Measurements from ENCODE around the gene APEX1. TPM values are rescaled to one million over a fixed set of nuclear protein-coding genes. Genes with fewer than 3 reads are reported as not detected.
A peak's percentile ranks its signal among the peaks of the same experiment; 100 is the strongest.
"Not testable (repeated sequence)": the region's sequence is repeated elsewhere in the genome, so short reads cannot be mapped to it uniquely, and the experiment has no call there.

The APEX1 gene
- total and polyA plus RNA-seq, 3 experiments from 2014 or later = 117 to 248 (median 242) TPM

GRCh38 chr14:20494935-20495766 is 40.1 kb downstream of the APEX1 start:
- DNase-seq = no peak
- no peaks in the 10 kb centered on the region for H3K9me3 Mint-ChIP-seq
- no peak overlapping the region for H3K4me3 ChIP-seq (ENCODE audit: low read length)
- H3K27ac ChIP-seq (ENCODE audit: low read depth, low read length) = no peak overlapping the region
- H3K27me3 Mint-ChIP-seq = peaks cover 0 to 1% of the 10 kb centered on the region in 2 donors
- POLR2A ChIA-PET = no interaction called here
- H3K27me3 ChIP-seq (ENCODE audit: insufficient read depth, low read length, poor library complexity, severe bottlenecking) = no peaks in the 10 kb centered on the region
- CTCF ChIA-PET = no interaction called here
- peaks cover 27% of the 10 kb centered on the region for H3K4me1 ChIP-seq (ENCODE audit: insufficient read depth, low read length)
- peaks cover 22 to 39% (median 28%) of the 10 kb centered on the region in 3 donors for H3K4me1 Mint-ChIP-seq
- no peak overlapping the region for H3K4me3 Mint-ChIP-seq
- H3K36me3 ChIP-seq (ENCODE audit: insufficient read depth, low read length) = no peaks in the 10 kb centered on the region
- no peaks in the 10 kb centered on the region for H3K9me3 ChIP-seq (ENCODE audit: low read length)
- H3K27ac Mint-ChIP-seq = peak overlapping the region in 1 of 8 donors; percentile 29
- H3K36me3 Mint-ChIP-seq = no peaks in the 10 kb centered on the region

GRCh38 chr14:20498622-20499021 is 43.6 kb downstream of the APEX1 start:
- Histone ChIP-seq H3K4me1 (ENCODE audit: insufficient read depth, low read length) (peaks cover 2% of the 10 kb centered on the region), H3K36me3 (ENCODE audit: insufficient read depth, low read length) (no peaks in the 10 kb centered on the region), H3K4me3 (ENCODE audit: low read length) (no peak overlapping the region), H3K27ac (ENCODE audit: low read depth, low read length) (no peak overlapping the region), H3K27me3 (ENCODE audit: insufficient read depth, low read length, poor library complexity, severe bottlenecking) (no peaks in the 10 kb centered on the region), H3K9me3 (ENCODE audit: low read length) (no peaks in the 10 kb centered on the region)
- peaks cover 3 to 12% (median 11%) of the 10 kb centered on the region in 3 donors for H3K4me1 Mint-ChIP-seq
- H3K9me3 Mint-ChIP-seq = no peaks in the 10 kb centered on the region
- DNase-seq = no peak
- H3K4me3 Mint-ChIP-seq = no peak overlapping the region
- no peaks in the 10 kb centered on the region for H3K36me3 Mint-ChIP-seq
- peaks cover 1 to 3% of the 10 kb centered on the region in 2 donors for H3K27me3 Mint-ChIP-seq
- CTCF ChIA-PET = no interaction called here
- POLR2A ChIA-PET = no interaction called here
- H3K27ac Mint-ChIP-seq = no peak overlapping the region

GRCh38 chr14:20499108-20499507 is 44.1 kb downstream of the APEX1 start:
- Mint-ChIP-seq H3K27me3 (peaks cover 1 to 4% of the 10 kb centered on the region in 2 donors), H3K4me1 (peaks cover 0 to 10% (median 9%) of the 10 kb centered on the region in 3 donors), H3K9me3 (no peaks in the 10 kb centered on the region), H3K36me3 (no peaks in the 10 kb centered on the region), H3K27ac (no peak overlapping the region), H3K4me3 (no peak overlapping the region)
- Histone ChIP-seq H3K27me3 (ENCODE audit: insufficient read depth, low read length, poor library complexity, severe bottlenecking) (no peaks in the 10 kb centered on the region), H3K4me3 (ENCODE audit: low read length) (no peak overlapping the region), H3K4me1 (ENCODE audit: insufficient read depth, low read length) (no peaks in the 10 kb centered on the region), H3K27ac (ENCODE audit: low read depth, low read length) (no peak overlapping the region), H3K36me3 (ENCODE audit: insufficient read depth, low read length) (no peaks in the 10 kb centered on the region), H3K9me3 (ENCODE audit: low read length) (no peaks in the 10 kb centered on the region)
- ChIA-PET CTCF (no interaction called here), POLR2A (no interaction called here)
- no peak for DNase-seq

GRCh38 chr14:20499881-20500280 is 44.9 kb downstream of the APEX1 start:
- no peak overlapping the region for H3K4me3 Mint-ChIP-seq
- no peaks in the 10 kb centered on the region for H3K36me3 Mint-ChIP-seq
- Histone ChIP-seq H3K27ac (ENCODE audit: low read depth, low read length) (no peak overlapping the region), H3K4me3 (ENCODE audit: low read length) (no peak overlapping the region), H3K9me3 (ENCODE audit: low read length) (no peaks in the 10 kb centered on the region), H3K27me3 (ENCODE audit: insufficient read depth, low read length, poor library complexity, severe bottlenecking) (no peaks in the 10 kb centered on the region), H3K4me1 (ENCODE audit: insufficient read depth, low read length) (no peaks in the 10 kb centered on the region), H3K36me3 (ENCODE audit: insufficient read depth, low read length) (no peaks in the 10 kb centered on the region)
- ChIA-PET CTCF (no interaction called here), POLR2A (no interaction called here)
- H3K27ac Mint-ChIP-seq = no peak overlapping the region
- peaks cover 0 to 10% (median 7%) of the 10 kb centered on the region in 3 donors for H3K4me1 Mint-ChIP-seq
- H3K27me3 Mint-ChIP-seq = peaks cover 1 to 4% of the 10 kb centered on the region in 2 donors
- H3K9me3 Mint-ChIP-seq = no peaks in the 10 kb centered on the region
- DNase-seq = no peak

- no peaks in the 10 kb centered on the region for H3K36me3 ChIP-seq (ENCODE audit: insufficient read depth, low read length)
- H3K4me3 ChIP-seq (ENCODE audit: low read length) = no peak overlapping the region
- H3K9me3 Mint-ChIP-seq = no peaks in the 10 kb centered on the region
- H3K27me3 Mint-ChIP-seq = peaks cover 1 to 4% of the 10 kb centered on the region in 2 donors
- H3K36me3 Mint-ChIP-seq = no peaks in the 10 kb centered on the region
- H3K27ac ChIP-seq (ENCODE audit: low read depth, low read length) = no peak overlapping the region
- H3K4me1 ChIP-seq (ENCODE audit: insufficient read depth, low read length) = no peaks in the 10 kb centered on the region
- ChIA-PET POLR2A (no interaction called here), CTCF (no interaction called here)
- no peaks in the 10 kb centered on the region for H3K9me3 ChIP-seq (ENCODE audit: low read length)
- no peak overlapping the region for H3K4me3 Mint-ChIP-seq
- no peak for DNase-seq
- H3K27ac Mint-ChIP-seq = no peak overlapping the region
- H3K27me3 ChIP-seq (ENCODE audit: insufficient read depth, low read length, poor library complexity, severe bottlenecking) = no peaks in the 10 kb centered on the region
- H3K4me1 Mint-ChIP-seq = no peaks in the 10 kb centered on the region
Observed at GRCh38 chr14:20501346-20501745, 46.3 kb downstream of the APEX1 start.

GRCh38 chr14:20503898-20504297 is 48.9 kb downstream of the APEX1 start:
- Histone ChIP-seq H3K27ac (ENCODE audit: low read depth, low read length) (no peak overlapping the region), H3K36me3 (ENCODE audit: insufficient read depth, low read length) (no peaks in the 10 kb centered on the region), H3K27me3 (ENCODE audit: insufficient read depth, low read length, poor library complexity, severe bottlenecking) (no peaks in the 10 kb centered on the region), H3K4me3 (ENCODE audit: low read length) (no peak overlapping the region), H3K4me1 (ENCODE audit: insufficient read depth, low read length) (no peaks in the 10 kb centered on the region), H3K9me3 (ENCODE audit: low read length) (no peaks in the 10 kb centered on the region)
- no peaks in the 10 kb centered on the region for H3K4me1 Mint-ChIP-seq
- ChIA-PET POLR2A (no interaction called here), CTCF (no interaction called here)
- H3K27ac Mint-ChIP-seq = no peak overlapping the region
- H3K27me3 Mint-ChIP-seq = peaks cover 0 to 4% of the 10 kb centered on the region in 2 donors
- DNase-seq = no peak
- H3K9me3 Mint-ChIP-seq = no peaks in the 10 kb centered on the region
- no peaks in the 10 kb centered on the region for H3K36me3 Mint-ChIP-seq
- no peak overlapping the region for H3K4me3 Mint-ChIP-seq

- POLR2A ChIA-PET; H3K27me3 ChIP-seq (ENCODE audit: insufficient read depth, low read length, poor library complexity, severe bottlenecking); H3K4me3 Mint-ChIP-seq; H3K27ac ChIP-seq (ENCODE audit: low read depth, low read length); H3K27ac Mint-ChIP-seq; H3K36me3 ChIP-seq (ENCODE audit: insufficient read depth, low read length); H3K9me3 Mint-ChIP-seq; H3K36me3 Mint-ChIP-seq; H3K4me3 ChIP-seq (ENCODE audit: low read length); H3K4me1 Mint-ChIP-seq; H3K27me3 Mint-ChIP-seq; CTCF ChIA-PET; DNase-seq; H3K4me1 ChIP-seq (ENCODE audit: insufficient read depth, low read length); H3K9me3 ChIP-seq (ENCODE audit: low read length): not testable (repeated sequence)
Observed at GRCh38 chr14:20506276-20506675, 51.2 kb downstream of the APEX1 start.

GRCh38 chr14:20506752-20507151 is 51.7 kb downstream of the APEX1 start:
- H3K4me1 ChIP-seq (ENCODE audit: insufficient read depth, low read length); H3K36me3 ChIP-seq (ENCODE audit: insufficient read depth, low read length); H3K27ac Mint-ChIP-seq; H3K27me3 Mint-ChIP-seq; DNase-seq; CTCF ChIA-PET; POLR2A ChIA-PET; H3K9me3 Mint-ChIP-seq; H3K4me3 Mint-ChIP-seq; H3K27ac ChIP-seq (ENCODE audit: low read depth, low read length); H3K27me3 ChIP-seq (ENCODE audit: insufficient read depth, low read length, poor library complexity, severe bottlenecking); H3K9me3 ChIP-seq (ENCODE audit: low read length); H3K4me3 ChIP-seq (ENCODE audit: low read length); H3K4me1 Mint-ChIP-seq; H3K36me3 Mint-ChIP-seq: not testable (repeated sequence)
